GM12878 (cell line): Measurements from ENCODE around the gene CPNE5. TPM values are rescaled to one million over a fixed set of nuclear protein-coding genes. Genes with fewer than 3 reads are reported as not detected.

Experiments
- ATF7 ChIP-seq: fragments of 450-650 bp; IDR thresholded peaks from 2 replicates; pipeline ENCODE4 v1.6.1; 2016; ENCODE audit warnings: low read depth, mild to moderate bottlenecking
- CBX5 ChIP-seq: sonication (generic); IDR thresholded peaks from 2 replicates; pipeline ENCODE4 v1.6.1; 2016; ENCODE audit warnings: low read depth, moderate library complexity, mild to moderate bottlenecking, inconsistent platforms
- CHD1 ChIP-seq: IDR thresholded peaks from 2 replicates; pipeline ENCODE4 v1.6.1; 2012; ENCODE audit warnings: low read depth, low read length, improper control_type of control experiment
- DPF2 ChIP-seq: fragments of 450-650 bp; IDR thresholded peaks from 2 replicates; pipeline ENCODE4 v1.6.1; 2017; ENCODE audit warnings: mild to moderate bottlenecking
- EED ChIP-seq: sonication (generic); IDR thresholded peaks from 2 replicates; pipeline ENCODE4 v1.6.1; 2016; ENCODE audit warnings: antibody characterized with exemption, low read depth
- ETV6 ChIP-seq, 2 experiments: fragments of 450-650 bp in 1 of 2; IDR thresholded peaks in 1 of 2; conservative IDR thresholded peaks in 1 of 2; 2 replicates each; pipeline ENCODE4 v1.6.1; 2014; ENCODE audit warnings: antibody characterized with exemption in 1 of 2, borderline replicate concordance in 1 of 2, low read depth in 1 of 2, mild to moderate bottlenecking in 1 of 2, moderate library complexity in 1 of 2
- GATAD2B ChIP-seq: fragments of 450-650 bp; conservative IDR thresholded peaks from 2 replicates; pipeline ENCODE4 v1.6.1; 2017; ENCODE audit warnings: low read depth, mild to moderate bottlenecking, moderate library complexity
- HSF1 ChIP-seq: fragments of 150-350 bp; IDR thresholded peaks from 2 replicates; pipeline ENCODE4 v1.6.1; 2014; ENCODE audit warnings: mild to moderate bottlenecking, low read depth, low read length
- IKZF2 ChIP-seq, 2 experiments: fragments of 450-650 bp; IDR thresholded peaks; 2 replicates each; pipeline ENCODE4 v1.6.1; 2017; ENCODE audit warnings: mild to moderate bottlenecking in 2 of 2, moderate library complexity in 2 of 2
- MTA2 ChIP-seq: fragments of 450-650 bp; IDR thresholded peaks from 2 replicates; pipeline ENCODE4 v1.6.1; 2016; ENCODE audit warnings: low read depth, mild to moderate bottlenecking, moderate library complexity
- NFYB ChIP-seq: IDR thresholded peaks from 2 replicates; pipeline ENCODE4 v1.6.1; 2011; ENCODE audit warnings: low read depth, mild to moderate bottlenecking, low read length, improper control_type of control experiment, moderate library complexity; ENCODE audit not compliant: insufficient read depth
- PKNOX1 ChIP-seq: fragments of 450-650 bp; IDR thresholded peaks from 2 replicates; pipeline ENCODE4 v1.6.1; 2016; ENCODE audit warnings: mild to moderate bottlenecking
- POLR2A ChIP-seq: IDR thresholded peaks from 2 replicates; pipeline ENCODE4 v1.6.1; 2011; ENCODE audit warnings: low read depth, mild to moderate bottlenecking, low read length
- RAD21 ChIP-seq: IDR thresholded peaks from 2 replicates; pipeline ENCODE4 v1.6.1; 2011; ENCODE audit warnings: mild to moderate bottlenecking, low read depth, low read length, moderate library complexity; ENCODE audit not compliant: insufficient read depth
- RAD51 ChIP-seq: fragments of 450-650 bp; IDR thresholded peaks from 2 replicates; pipeline ENCODE4 v1.6.1; 2016; ENCODE audit warnings: moderate library complexity, mild to moderate bottlenecking, inconsistent platforms
- RB1 ChIP-seq: fragments of 450-650 bp; formaldehyde crosslinking; IDR thresholded peaks from 2 replicates; pipeline ENCODE4 v1.6.1; 2017; ENCODE audit warnings: mild to moderate bottlenecking, borderline replicate concordance
- RCOR1 ChIP-seq: conservative IDR thresholded peaks from 2 replicates; pipeline ENCODE4 v1.6.1; 2012; ENCODE audit warnings: low read depth, low read length, improper control_type of control experiment
- RELA ChIP-seq: fragments of 450-650 bp; IDR thresholded peaks from 2 replicates; pipeline ENCODE4 v1.8.0; 2014; ENCODE audit warnings: borderline replicate concordance; ENCODE audit not compliant: partially characterized antibody
- SIN3A ChIP-seq: IDR thresholded peaks from 2 replicates; pipeline ENCODE4 v1.6.1; 2012; ENCODE audit warnings: low read depth, low read length, improper control_type of control experiment
- SMARCA5 ChIP-seq: fragments of 450-650 bp; IDR thresholded peaks from 2 replicates; pipeline ENCODE4 v1.6.1; 2017; ENCODE audit warnings: mild to moderate bottlenecking
- SPI1 ChIP-seq: IDR thresholded peaks from 2 replicates; pipeline ENCODE4 v1.6.1; 2011; ENCODE audit warnings: low read depth, mild to moderate bottlenecking, low read length, moderate library complexity, borderline replicate concordance; ENCODE audit not compliant: insufficient read depth
- STAT3 ChIP-seq: IDR thresholded peaks from 2 replicates; pipeline ENCODE4 v1.6.1; 2011; ENCODE audit warnings: low read depth, low read length, improper control_type of control experiment
- TBL1XR1 ChIP-seq: IDR thresholded peaks from 2 replicates; pipeline ENCODE4 v1.6.1; 2012; ENCODE audit warnings: low read depth, low read length, improper control_type of control experiment
- TCF12 ChIP-seq: IDR thresholded peaks from 2 replicates; pipeline ENCODE4 v1.6.1; 2011; ENCODE audit warnings: low read depth, mild to moderate bottlenecking, low read length
- USF2 ChIP-seq: IDR thresholded peaks from 2 replicates; pipeline ENCODE4 v1.6.1; 2011; ENCODE audit warnings: low read depth, low read length, improper control_type of control experiment, borderline replicate concordance
- ZBTB33 ChIP-seq: fragments of 450-650 bp; IDR thresholded peaks from 2 replicates; pipeline ENCODE4 v1.6.1; 2017; ENCODE audit warnings: mild to moderate bottlenecking
- polyA plus RNA-seq, 11 experiments: library from polyadenylated mRNA; depleted of rRNA in 4 of 11; unstranded in 6 of 11; stranded (reverse) in 5 of 11; fragments of >200 nt; fragmentation: Nextera tagmentation in 4 of 11; fragmentation: Illumina TruSeq in 1 of 11; extraction: Ambion mirVana in 4 of 11; extraction: Trizol in 1 of 11; gene quantifications; 1 replicate in 1 of 11; 2 replicates in 10 of 11; pipeline versions ENCODE4 v1.2.1 to v1.2.3, GENCODE V29; 2011 to 2016; ENCODE audit warnings: inconsistent platforms in 2 of 11, missing spikeins in 2 of 11, low read depth in 1 of 11
- total RNA-seq, 4 experiments: library from RNA; depleted of rRNA in 3 of 4; stranded (reverse); fragments of >200 nt in 3 of 4; fragmentation: Illumina TruSeq in 1 of 4; extraction: Trizol in 1 of 4; gene quantifications; 2 replicates each; pipeline versions ENCODE4 v1.2.1 to v1.2.3, GENCODE V29; 2013 to 2021

The CPNE5 gene
- total and polyA plus RNA-seq, 10 of the 15 experiments (the other 5 are each of a cell fraction or from before 2014, with no cell fraction given): 2.4 to 39.1 (median 18.2) TPM

- TF ChIP-seq HSF1 (no peak), NFYB (no peak), DPF2 (no peak), TCF12 (no peak), CHD1 (no peak), RCOR1 (0 out of 2 replicates have a peak, but pooled peaks have one; percentile 11), ZBTB33 (no peak), MTA2 (no peak), IKZF2 (IDR thresholded peaks at IDR 0.05) (peak; percentile 43 to 71; a peak in 3 of 4 replicates), USF2 (no peak; the same call in 1 of the 2 replicates), ATF7 (peak; percentile 22; the same call in 1 of the 2 replicates), RAD51 (no peak), TBL1XR1 (no peak), SPI1 (peak; percentile 34; the same call in 1 of the 2 replicates), RELA (no peak), GATAD2B (no peak), RB1 (no peak), CBX5 (no peak), PKNOX1 (peak; percentile 12; the same call in 1 of the 2 replicates), SIN3A (no peak), RAD21 (peak; percentile 37), EED (peak; percentile 53; the same call in 1 of the 2 replicates), POLR2A (no peak; the same call in 1 of the 2 replicates), ETV6 (conservative IDR thresholded peaks at IDR 0.05 in 1 of 2, IDR thresholded peaks at IDR 0.05 in 1 of 2; ENCODE audit: borderline replicate concordance in 1 of 2, low read depth in 1 of 2) (peak in 1 of 2 experiments; percentile 61; a peak in 2 of 4 replicates), STAT3 (no peak), SMARCA5 (peak; percentile 90)
These were observed 82.0 kb downstream of the CPNE5 start (continued) for GRCh38 chr6:36757206-36757605.
